GM12864 (cell line): ENCODE results near the gene ASGR1.

ENCODE experiments used
- DNase-seq: peaks from one replicate; pipeline ENCODE4 v3.0.0-alpha.2; 2011; ENCODE audit warnings: low read depth
- H3K4me3 ChIP-seq: 2 replicates; pipeline ENCODE4 v1.5.1; 2011; ENCODE audit warnings: mild to moderate bottlenecking, low read depth, low read length, control low read depth
- TF ChIP-seq, protein P1 (sequence below): IDR thresholded peaks from 2 replicates; pipeline ENCODE4 v1.5.1; 2011; ENCODE audit warnings: low read depth, mild to moderate bottlenecking, moderate library complexity, low read length, control low read depth, inconsistent platforms; ENCODE audit errors: missing control alignments

ASGR1 gene, protein sequence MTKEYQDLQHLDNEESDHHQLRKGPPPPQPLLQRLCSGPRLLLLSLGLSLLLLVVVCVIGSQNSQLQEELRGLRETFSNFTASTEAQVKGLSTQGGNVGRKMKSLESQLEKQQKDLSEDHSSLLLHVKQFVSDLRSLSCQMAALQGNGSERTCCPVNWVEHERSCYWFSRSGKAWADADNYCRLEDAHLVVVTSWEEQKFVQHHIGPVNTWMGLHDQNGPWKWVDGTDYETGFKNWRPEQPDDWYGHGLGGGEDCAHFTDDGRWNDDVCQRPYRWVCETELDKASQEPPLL

DNA sequence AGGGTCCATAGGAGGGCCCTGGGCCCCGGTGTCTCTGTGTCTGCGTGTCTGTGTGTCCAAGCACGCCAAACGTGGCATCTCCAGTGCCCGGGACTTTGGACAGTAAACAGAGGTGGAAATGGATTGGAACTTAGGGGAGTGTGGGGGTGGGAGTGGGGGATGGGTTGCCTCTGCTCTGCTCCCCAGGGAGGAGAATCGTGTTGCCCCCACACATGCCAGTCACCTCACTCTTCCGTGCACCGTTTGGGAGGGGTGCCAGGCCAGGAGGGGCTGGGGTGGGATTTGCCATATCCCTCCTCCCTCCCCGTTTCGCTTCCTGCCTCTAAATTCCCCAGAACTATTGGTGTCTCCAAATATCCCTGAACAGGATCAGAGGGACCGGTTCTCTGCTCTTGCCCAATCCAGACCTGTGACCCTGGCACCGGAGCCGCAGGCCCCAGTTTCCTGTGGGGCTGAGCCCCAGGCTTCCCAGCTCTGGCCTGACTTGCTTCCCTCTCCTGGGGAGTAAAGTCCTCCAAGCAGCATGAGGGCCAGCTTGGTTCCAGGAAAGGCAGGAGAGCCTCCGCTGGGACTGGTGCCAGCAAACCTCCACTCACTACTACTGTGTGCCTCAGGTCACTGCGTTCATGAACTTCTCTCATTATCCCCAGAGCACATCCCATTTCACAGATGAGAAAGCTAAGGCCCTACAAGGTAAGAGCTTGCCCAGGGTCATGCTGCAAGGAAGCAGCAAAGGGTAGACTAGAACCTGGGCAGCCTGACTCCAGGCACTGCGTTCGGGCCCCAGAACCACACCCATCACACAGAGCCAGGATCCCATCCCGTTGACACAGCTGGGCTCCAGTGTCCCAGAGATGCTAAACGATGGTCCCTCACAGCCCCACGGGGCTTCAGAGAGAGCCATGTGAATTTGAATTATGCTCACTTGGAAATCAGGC lies at the start of gene ASGR1:
TSS of gene ASGR1 (minus strand) at position 54 of the 938 bp plus-strand sequence. CDS start 807 bp downstream, outside the sequence.
- DNase-seq: no peak
- TF ChIP-seq, protein P1, sequence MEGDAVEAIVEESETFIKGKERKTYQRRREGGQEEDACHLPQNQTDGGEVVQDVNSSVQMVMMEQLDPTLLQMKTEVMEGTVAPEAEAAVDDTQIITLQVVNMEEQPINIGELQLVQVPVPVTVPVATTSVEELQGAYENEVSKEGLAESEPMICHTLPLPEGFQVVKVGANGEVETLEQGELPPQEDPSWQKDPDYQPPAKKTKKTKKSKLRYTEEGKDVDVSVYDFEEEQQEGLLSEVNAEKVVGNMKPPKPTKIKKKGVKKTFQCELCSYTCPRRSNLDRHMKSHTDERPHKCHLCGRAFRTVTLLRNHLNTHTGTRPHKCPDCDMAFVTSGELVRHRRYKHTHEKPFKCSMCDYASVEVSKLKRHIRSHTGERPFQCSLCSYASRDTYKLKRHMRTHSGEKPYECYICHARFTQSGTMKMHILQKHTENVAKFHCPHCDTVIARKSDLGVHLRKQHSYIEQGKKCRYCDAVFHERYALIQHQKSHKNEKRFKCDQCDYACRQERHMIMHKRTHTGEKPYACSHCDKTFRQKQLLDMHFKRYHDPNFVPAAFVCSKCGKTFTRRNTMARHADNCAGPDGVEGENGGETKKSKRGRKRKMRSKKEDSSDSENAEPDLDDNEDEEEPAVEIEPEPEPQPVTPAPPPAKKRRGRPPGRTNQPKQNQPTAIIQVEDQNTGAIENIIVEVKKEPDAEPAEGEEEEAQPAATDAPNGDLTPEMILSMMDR: no peak
- H3K4me3 ChIP-seq: no peak within 1 kb of the TSS

DNA sequence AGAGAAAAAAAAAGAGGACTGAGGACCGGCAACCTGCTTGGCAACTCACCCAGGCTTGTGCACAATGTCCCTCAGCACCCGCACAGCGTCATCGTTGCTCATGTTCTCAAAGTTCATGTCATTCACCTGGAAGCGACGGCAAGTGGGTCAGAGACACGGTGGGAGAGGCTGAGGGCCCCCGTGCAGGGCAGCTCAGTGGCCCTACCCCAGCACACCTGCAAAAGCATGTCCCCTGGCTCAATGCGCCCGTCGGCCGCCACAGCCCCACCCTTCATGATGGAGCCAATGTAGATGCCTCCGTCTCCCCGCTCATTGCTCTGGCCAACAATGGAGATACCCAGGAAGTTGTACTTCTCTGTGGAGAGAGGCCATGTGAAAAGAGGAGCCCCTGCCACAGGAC lies 49.8 kb upstream of the ASGR1 start:
- TF ChIP-seq, protein P1: no peak
- H3K4me3 ChIP-seq: no peak overlapping the region
- DNase-seq: no peak

DNA sequence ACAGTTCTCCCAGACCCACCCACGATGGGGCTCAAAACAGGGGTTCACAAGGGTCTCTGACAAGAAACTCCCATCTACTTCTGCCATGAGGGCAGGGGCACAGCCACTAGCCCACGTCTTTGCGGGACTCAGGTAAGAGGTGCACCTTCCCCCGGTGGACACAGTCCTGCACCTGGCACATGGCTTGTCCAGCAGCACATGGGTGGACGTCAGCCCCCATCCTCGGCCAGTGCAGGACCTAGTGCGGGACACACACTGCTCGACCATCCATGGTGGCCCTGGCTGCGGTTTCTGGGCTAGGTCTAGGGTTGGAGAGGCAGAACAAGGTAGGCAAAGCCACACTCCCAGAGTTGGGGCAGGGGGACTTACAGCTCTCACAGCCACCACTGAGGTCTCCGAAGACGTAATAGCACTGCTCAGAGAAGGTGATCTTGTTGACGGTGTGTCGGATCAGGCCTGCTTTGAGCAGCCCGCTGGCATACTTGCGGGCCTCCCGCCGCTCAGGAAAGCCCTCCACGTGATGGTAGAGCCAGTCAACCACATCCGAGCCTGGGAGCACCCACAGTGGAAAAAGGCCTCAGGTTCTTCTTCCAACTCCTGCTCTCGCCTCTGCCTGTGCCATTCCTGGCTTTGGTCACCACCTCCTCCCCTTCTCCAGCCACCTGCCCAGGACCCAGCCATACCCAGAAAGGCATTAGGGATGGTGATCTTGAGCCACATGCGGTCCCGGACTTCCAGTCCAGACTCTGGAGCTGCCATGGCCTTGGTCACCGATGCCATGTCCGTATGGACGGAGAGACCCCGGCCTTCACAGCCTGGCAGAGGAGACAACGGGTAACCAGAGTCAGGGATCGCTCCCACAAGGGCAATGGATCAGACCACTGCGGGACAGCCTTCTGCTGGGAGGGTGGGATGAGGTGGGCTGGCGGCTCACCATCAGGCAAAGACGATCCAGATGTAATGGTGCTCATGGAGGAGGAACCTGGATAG lies 47.8 kb upstream of the ASGR1 start:
- H3K4me3 ChIP-seq: no peak overlapping the region
- TF ChIP-seq, protein P1: no peak
- DNase-seq: no peak

DNA sequence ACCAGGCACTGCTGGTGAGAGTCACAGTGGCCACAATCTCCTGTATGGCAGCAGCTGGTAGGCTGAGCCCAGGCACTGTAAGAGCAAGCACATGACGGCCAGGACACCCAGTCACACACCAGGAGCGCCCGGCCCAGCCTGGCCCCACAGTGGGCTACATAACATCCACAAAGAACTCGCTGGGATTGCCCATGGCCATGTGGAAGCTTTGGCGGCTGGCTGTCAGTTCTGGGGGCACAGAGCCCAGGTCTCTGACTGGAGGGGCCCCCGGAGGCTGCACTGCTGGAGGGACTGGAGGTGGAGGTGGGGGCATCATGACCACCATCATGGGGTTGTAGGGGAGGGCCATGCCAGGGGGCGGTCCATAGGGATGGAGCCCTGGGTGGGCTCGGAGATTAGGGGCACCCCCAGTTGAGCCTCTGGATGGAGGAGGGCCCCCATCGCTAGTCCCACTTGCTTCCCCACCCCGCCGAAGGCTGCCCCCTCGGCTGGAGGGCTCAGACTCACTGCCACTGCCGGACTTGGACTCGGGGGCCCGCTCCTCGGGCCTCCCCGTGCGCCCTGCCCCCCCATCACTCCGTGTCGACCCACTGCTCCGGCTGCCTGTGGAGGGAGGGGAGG lies 46.7 kb upstream of the ASGR1 start:
- H3K4me3 ChIP-seq: no peak overlapping the region
- no peak for DNase-seq
- TF ChIP-seq, protein P1: no peak

DNA sequence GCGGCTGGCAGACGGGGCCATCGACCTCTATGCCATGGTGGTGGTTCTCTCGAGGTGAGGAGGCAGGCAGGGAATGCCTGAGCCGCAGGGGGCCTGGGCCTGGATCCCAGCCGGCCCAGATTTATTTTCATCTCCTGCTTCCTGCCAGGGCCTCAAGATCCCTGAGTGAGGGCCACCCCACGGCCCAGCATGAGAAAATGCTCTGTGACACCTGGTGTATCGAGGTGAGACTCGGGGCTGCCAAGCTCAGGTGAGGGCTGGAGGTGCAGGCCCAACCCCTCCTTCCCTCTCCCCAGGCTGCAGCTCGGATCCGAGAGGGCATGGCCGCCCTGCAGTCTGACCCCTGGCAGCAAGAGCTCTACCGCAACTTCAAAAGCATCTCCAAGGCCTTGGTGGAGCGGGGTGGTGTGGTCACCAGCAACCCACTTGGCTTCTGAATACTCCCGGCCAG lies 45.5 kb upstream of the ASGR1 start:
- no peak for DNase-seq
- no peak overlapping the region for H3K4me3 ChIP-seq
- TF ChIP-seq, protein P1: no peak

DNA sequence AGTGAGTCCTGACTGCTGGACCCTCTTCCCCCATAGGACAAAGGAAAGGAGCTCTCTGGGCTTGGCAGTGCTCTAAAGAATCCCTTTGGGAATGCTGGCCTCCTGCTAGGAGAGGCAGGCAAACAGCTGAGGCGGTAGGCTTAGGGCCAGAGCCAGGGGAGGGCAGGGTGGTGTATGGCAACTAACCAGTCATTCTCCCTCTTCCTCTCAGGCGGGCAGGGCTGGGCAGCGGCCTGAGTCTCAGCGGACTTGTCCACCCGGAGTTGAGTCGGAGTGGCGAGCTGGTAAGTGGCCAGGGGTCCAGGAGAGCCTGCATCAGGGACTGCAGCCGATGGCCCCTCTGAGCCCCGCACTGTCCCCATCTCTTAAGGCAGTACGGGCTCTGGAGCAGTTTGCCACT lies 44.9 kb upstream of the ASGR1 start:
- TF ChIP-seq, protein P1: no peak
- no peak overlapping the region for H3K4me3 ChIP-seq
- no peak for DNase-seq
